VCaP (cell line): ENCODE results near the gene TBX5.

Experiments used
- H3K27ac ChIP-seq: fragments of 450-650 bp; 2 replicates; pipeline ENCODE4 v1.5.1; 2017
- TF ChIP-seq, protein P1 (sequence below): fragments of 450-650 bp; conservative IDR thresholded peaks from 2 replicates; pipeline ENCODE4 v1.5.1; 2017; ENCODE audit warnings: mild to moderate bottlenecking, moderate library complexity

TBX5 gene

DNA sequence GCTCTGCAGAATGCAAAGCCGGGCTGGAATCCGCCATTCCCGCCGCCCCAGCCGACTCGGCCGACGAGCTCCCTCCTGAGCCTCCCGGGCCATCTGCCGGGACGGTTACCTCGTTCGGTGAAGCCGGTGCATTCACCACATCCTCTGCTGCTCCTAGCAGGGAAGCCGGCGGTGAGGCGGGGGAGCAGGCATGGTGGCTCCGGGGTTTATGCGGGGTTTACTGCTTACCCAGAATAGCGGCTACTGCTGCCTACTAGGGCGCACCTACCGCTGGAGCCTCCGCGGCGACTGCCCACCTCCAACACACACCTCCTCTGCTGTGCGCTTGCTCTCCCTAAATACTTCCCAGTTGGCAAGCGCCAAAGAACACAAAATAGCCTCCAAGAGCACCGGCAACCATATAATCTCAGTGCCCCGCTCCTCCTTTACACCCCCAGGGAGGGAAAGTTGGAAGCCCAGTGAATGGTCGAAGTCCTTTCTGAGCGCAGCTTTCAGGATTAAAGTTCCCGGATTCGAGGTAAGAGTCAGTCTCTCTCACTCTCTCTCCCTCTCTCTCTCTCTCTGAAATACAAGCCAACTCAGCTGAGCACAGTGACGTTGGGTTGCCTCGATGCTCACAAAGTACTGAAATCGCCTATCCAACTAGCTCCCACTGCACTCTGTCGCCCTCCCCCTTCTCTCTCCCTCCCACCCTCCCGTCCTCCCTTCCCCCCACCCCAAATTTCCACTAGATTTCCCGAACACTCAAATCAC lies at the start of gene TBX5:
Gene TBX5, minus strand, starts transcription at position 626 of the 753 bp plus-strand sequence. CDS start 2,246 bp downstream, outside the sequence.
- H3K27ac ChIP-seq, result no peak within 1 kb of the TSS
- TF ChIP-seq, protein P1, sequence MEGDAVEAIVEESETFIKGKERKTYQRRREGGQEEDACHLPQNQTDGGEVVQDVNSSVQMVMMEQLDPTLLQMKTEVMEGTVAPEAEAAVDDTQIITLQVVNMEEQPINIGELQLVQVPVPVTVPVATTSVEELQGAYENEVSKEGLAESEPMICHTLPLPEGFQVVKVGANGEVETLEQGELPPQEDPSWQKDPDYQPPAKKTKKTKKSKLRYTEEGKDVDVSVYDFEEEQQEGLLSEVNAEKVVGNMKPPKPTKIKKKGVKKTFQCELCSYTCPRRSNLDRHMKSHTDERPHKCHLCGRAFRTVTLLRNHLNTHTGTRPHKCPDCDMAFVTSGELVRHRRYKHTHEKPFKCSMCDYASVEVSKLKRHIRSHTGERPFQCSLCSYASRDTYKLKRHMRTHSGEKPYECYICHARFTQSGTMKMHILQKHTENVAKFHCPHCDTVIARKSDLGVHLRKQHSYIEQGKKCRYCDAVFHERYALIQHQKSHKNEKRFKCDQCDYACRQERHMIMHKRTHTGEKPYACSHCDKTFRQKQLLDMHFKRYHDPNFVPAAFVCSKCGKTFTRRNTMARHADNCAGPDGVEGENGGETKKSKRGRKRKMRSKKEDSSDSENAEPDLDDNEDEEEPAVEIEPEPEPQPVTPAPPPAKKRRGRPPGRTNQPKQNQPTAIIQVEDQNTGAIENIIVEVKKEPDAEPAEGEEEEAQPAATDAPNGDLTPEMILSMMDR, result no peak

DNA sequence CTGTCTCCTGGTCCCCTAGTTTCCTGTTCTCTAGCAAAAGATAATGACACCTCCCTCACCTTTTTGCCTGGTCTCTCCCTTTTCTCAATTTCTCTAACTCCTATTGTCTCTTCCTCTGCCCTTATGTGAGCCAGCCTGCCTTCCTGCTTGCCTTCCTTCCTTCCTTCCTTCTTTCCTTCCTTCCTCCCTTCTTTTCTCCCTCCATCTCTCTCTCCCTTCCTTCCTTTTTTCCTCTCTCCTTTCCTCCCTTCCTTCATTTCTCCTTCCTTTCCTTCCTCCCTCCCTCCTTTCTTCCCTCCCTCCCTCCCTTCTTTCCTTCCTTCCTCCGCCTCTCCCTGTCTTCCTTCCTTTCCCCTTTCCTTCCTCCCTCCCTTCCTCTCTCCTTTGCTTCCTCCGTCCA lies 45.7 kb upstream of the TBX5 start:
- TF ChIP-seq, protein P1, result no peak
- no peak overlapping the region for H3K27ac ChIP-seq

DNA sequence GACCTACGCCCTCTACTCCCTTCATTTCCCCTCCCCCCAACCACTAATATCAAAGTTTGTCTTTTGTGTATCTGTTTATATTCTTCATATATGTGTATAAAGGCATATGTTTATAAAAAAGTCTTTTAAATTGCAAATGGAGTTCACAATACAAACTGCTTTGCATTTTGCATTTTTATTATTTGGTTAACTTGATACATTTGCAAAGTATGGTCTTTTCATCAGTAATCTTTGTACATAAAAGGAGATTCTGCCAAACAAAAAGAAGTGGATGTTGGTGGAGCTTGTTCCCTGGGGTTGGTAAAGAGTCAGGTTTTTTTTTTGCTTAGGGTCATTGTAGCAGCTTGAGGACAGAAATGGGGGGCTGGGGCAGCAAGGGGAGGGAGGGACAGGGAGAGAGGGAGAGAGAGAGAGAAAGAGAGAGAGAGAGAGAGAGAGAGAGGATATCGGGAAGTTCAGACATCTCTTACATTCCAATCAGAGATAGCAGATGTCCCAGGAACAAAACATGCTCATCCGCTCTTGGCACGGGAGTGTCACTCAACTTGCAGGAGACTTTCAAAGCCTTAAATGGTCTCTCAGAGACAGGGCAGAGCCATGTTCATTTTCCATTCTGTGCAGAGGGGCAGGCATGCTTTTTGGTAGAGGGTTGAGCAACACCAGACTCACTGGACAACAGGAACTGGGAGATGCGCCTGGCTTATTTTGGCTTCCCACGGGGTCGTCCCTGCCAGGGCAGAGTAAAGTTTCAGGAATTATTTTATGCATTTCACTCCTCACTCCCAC lies 44.8 kb upstream of the TBX5 start:
- H3K27ac ChIP-seq, result no peak overlapping the region
- TF ChIP-seq, protein P1, result no peak

DNA sequence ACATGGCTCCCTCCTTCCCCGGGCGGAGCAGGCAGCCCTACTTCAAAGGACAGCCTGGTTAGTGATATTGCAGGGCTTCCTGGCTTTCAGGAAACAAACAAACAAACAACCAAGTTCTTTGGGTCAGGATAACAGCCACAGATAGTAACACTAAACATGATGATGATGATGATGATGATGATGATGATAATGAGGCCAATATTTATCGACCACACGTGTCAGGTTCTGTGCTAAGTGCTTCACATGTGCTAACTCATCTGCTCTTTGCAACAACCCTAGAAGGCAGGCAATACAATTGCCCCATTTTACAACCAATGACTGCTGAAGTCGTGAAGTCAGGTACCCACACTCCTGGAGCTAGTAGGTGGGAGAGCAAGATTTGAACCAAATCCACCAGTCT lies 44.1 kb upstream of the TBX5 start:
- H3K27ac ChIP-seq, result no peak overlapping the region
- TF ChIP-seq, protein P1, result no peak

DNA sequence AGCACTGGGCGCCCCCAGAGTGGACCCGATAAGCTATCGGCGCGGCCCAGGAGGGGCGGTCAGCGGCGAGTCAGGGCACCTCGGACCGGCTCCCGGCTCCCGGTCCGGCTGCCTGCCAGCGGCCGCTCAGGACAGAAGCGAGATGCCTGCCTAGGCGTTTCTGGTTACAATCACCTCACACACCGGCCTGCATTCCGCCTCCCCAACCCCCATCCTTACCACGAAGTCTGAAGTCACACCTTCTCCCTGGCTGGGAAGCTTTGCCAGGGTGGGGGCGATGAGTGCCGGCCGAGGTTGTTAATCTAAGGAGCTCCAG lies 42.6 kb upstream of the TBX5 start:
- TF ChIP-seq, protein P1, result no peak
- H3K27ac ChIP-seq, result no peak overlapping the region

DNA sequence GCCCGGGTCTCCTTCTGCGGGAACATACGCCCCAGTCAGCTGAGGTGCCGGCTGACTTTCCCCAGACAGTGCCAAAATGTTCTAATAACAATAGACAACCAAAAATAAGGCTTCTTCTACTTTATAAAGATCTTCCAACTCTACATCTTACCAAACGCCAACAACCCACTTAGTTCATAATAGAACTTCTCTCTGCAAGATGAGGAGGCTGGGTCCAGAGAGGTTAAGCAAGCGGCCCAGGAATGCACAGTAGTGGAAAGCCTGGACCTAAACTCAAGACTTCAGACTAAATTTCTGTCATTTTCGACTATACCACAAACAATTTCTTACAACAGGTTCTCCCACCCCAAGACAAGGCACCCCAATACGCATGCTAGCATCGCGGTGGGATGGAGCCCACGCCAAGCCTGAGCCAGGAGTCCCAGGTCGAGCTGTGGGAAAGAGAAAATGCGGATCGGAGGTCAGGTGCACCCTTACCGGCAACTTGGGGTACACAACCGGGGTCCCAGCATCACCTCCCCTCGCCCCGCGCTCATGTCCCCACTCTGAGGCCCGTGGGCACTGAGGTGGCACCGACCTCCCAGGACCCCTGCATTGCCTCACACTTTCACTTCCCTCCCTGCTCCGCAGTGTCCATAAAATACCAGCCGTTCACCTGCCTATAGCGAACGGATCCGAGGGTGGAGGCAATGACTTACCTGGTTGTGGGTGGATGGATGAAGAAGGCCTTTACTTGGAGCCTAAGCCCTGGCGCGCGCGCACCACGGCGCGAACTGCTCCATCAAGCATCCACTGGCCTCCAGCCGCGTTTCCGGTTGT lies 42.1 kb upstream of the TBX5 start:
- TF ChIP-seq, protein P1, result no peak
- H3K27ac ChIP-seq, result no peak overlapping the region

DNA sequence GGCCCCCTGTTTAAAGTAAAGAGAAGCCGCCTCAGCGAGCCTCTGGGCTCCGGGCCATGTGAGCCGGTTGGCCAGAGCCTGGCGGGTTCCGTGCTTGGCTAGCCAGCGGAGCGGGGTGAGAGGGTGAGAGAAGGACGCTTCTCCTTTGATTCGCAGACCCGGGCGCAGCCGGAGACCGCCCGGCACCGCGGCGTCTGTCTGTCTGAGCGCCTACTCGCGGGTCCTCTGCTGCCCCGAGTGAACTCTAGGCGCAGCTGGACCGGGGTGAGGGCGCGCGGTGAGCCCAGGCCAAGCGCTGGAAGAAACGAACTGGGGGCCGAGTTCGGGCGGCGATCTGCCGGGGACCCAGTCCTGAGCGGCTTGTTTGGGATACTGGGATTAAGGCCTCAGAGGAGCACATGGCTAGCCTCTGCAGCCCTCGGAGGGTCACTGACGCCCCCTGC lies 41.4 kb upstream of the TBX5 start:
- TF ChIP-seq, protein P1, result no peak
- no peak overlapping the region for H3K27ac ChIP-seq
